A673 (cell line): Measurements from ENCODE around the gene ZNF700. TPM values are rescaled to one million over a fixed set of nuclear protein-coding genes. Genes with fewer than 3 reads are reported as not detected.
"Not testable (repeated sequence)": the region's sequence is repeated elsewhere in the genome, so short reads cannot be mapped to it uniquely, and the experiment has no call there.

Experiments
- Bru-seq: library from RNA; stranded (reverse); fragments of 400-500 nt; gene quantifications from one replicate; lab custom pipeline; 2021; lab: Mats Ljungman, UMichigan
- BruChase-seq, 2 experiments: library from RNA; stranded (reverse); fragments of 400-500 nt; gene quantifications; one replicate each; lab custom pipeline; 2021; lab: Mats Ljungman, UMichigan
- BruUV-seq: library from RNA; stranded (reverse); fragments of 400-500 nt; replicated peaks from 2 replicates; lab custom pipeline; 2021; lab: Mats Ljungman, UMichigan
- CTCF ChIA-PET: fragments of 300-600 bp; sonication (Branson Sonifier 250); formaldehyde crosslinking; loops from one replicate; lab custom pipeline; 2022; ENCODE audit warnings: antibody characterized with exemption; lab: Charles Lee
- POLR2A ChIA-PET: fragments of 300-600 bp; sonication (Branson Sonifier 250); formaldehyde crosslinking; loops from one replicate; lab custom pipeline; 2022; ENCODE audit warnings: antibody characterized with exemption; ENCODE audit not compliant: low non-redundant PET; lab: Charles Lee
- DNase-seq: peaks from one replicate; pipeline ENCODE4 v3.0.0-alpha.2; 2015; ENCODE audit warnings: low spot score
- H3K27ac ChIP-seq: fragments of 200-600 bp; sonication (generic); 2 replicates; pipeline ENCODE4 v1.5.1; 2016; ENCODE audit warnings: mixed run types, low read depth, mild to moderate bottlenecking, mixed read lengths, antibody characterized with exemption, low read length; ENCODE audit not compliant: poor library complexity, severe bottlenecking
- H3K27me3 ChIP-seq: fragments of 200-600 bp; sonication (generic); replicated peaks from 2 replicates; pipeline ENCODE4 v1.6.1; 2017; ENCODE audit warnings: mixed run types, low read depth, mild to moderate bottlenecking, mixed read lengths, antibody characterized with exemption, low read length; ENCODE audit not compliant: insufficient read depth, poor library complexity
- H3K36me3 ChIP-seq: fragments of 200-600 bp; sonication (generic); 2 replicates; pipeline ENCODE4 v1.6.1; 2016; ENCODE audit warnings: mixed run types, mild to moderate bottlenecking, mixed read lengths, antibody characterized with exemption, low read length; ENCODE audit not compliant: insufficient read depth, poor library complexity, severe bottlenecking
- H3K4me1 ChIP-seq: fragments of 200-600 bp; sonication (generic); 2 replicates; pipeline ENCODE4 v1.6.1; 2017; ENCODE audit warnings: mixed run types, mild to moderate bottlenecking, mixed read lengths, antibody characterized with exemption, low read length; ENCODE audit not compliant: insufficient read depth, poor library complexity, severe bottlenecking
- H3K4me3 ChIP-seq: fragments of 200-600 bp; sonication (generic); 2 replicates; pipeline ENCODE4 v1.5.1; 2016; ENCODE audit warnings: low read depth, mixed run types, mild to moderate bottlenecking, mixed read lengths, low read length; ENCODE audit not compliant: poor library complexity, severe bottlenecking
- H3K9me3 ChIP-seq: fragments of 200-600 bp; sonication (generic); 2 replicates; pipeline ENCODE4 v1.6.1; 2016; ENCODE audit warnings: mixed run types, low read depth, mild to moderate bottlenecking, mixed read lengths, antibody characterized with exemption, low read length; ENCODE audit not compliant: poor library complexity, severe bottlenecking
- EZH2 ChIP-seq: fragments of 200-600 bp; sonication (generic); IDR thresholded peaks from 2 replicates; pipeline ENCODE4 v1.6.1; 2017; ENCODE audit warnings: borderline replicate concordance, low read depth, mild to moderate bottlenecking, mixed read lengths, antibody characterized with exemption, low read length; ENCODE audit not compliant: poor library complexity, severe bottlenecking
- intact Hi-C: fragments of 100-400 bp; cut with micrococcal nuclease; formaldehyde crosslinking; loops from one replicate; pipeline ENCODE4 v1.10.0; 2022; ENCODE audit not compliant: unreplicated experiment
- long read RNA-seq: library from polyadenylated mRNA; stranded (forward); transcript quantifications from one replicate; pipeline ENCODE4 v2.0.0, GENCODE V29; 2022
- total RNA-seq: library from RNA; stranded (reverse); gene quantifications from 2 replicates; pipeline ENCODE4 v1.2.3, GENCODE V29; 2021
- TF ChIP-seq, protein P1 (sequence below): fragments of 300-800, 200-600 bp; sonication (generic); conservative IDR thresholded peaks from 2 replicates; pipeline ENCODE4 v1.5.1; 2017; ENCODE audit warnings: low read depth, mild to moderate bottlenecking, antibody characterized with exemption, low read length, moderate library complexity, mixed read lengths

ZNF700 gene
- total RNA-seq: 10.9 and 11.0 TPM in 2 replicates
- Bru-seq, nascent RNA: percentile 86 among the genes with signal in this experiment
- percentile 97 among the genes with signal in this experiment for BruChase-seq, experiment 1, labeled RNA remaining after a 2-hour chase
- percentile 89 among the genes with signal in this experiment for BruChase-seq, experiment 2, labeled RNA remaining after a 6-hour chase
- long read RNA-seq, partial matches to known transcripts: 0 of 5 reads
- long read RNA-seq, other reads (novel, unspliced or antisense): 0 of 5 reads

GRCh38 chr19:11924886-11925650, at the start of gene ZNF700:
TSS of gene ZNF700 (plus strand) at chr19:11925107. CDS start at chr19:11925211, 104 bp downstream.
- H3K4me3 ChIP-seq: peak within 1 kb of the TSS; percentile 82
- H3K27me3 ChIP-seq: no peaks in the 10 kb centered on the region
- no peaks in the 10 kb centered on the region for H3K4me1 ChIP-seq
- intact Hi-C loops: loop anchor here (2.0 kb wide), 2 partner anchors 64 to 216 kb away; partner anchors contain the start of gene ZNF20
- H3K9me3 ChIP-seq: peaks cover 4% of the 10 kb centered on the region
- ChIA-PET CTCF (interaction anchor here (0.5 to 1.8 kb wide), 4 partner anchors 63 to 224 kb away, joined by 3 to 16 read pairs (median 4); no protein-coding TSS in a partner anchor), POLR2A (interaction anchor here (0.5 kb wide), 2 partner anchors 218 to 226 kb away, joined by 5 to 6 read pairs; no protein-coding TSS in a partner anchor)
- peaks cover 12% of the 10 kb centered on the region for H3K36me3 ChIP-seq
- H3K27ac ChIP-seq: peak within 1 kb of the TSS; percentile 90
- no TSS peak for BruUV-seq
- peak; percentile 96 for DNase-seq
- TF ChIP-seq, protein P1, sequence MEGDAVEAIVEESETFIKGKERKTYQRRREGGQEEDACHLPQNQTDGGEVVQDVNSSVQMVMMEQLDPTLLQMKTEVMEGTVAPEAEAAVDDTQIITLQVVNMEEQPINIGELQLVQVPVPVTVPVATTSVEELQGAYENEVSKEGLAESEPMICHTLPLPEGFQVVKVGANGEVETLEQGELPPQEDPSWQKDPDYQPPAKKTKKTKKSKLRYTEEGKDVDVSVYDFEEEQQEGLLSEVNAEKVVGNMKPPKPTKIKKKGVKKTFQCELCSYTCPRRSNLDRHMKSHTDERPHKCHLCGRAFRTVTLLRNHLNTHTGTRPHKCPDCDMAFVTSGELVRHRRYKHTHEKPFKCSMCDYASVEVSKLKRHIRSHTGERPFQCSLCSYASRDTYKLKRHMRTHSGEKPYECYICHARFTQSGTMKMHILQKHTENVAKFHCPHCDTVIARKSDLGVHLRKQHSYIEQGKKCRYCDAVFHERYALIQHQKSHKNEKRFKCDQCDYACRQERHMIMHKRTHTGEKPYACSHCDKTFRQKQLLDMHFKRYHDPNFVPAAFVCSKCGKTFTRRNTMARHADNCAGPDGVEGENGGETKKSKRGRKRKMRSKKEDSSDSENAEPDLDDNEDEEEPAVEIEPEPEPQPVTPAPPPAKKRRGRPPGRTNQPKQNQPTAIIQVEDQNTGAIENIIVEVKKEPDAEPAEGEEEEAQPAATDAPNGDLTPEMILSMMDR: no peak
- no peak for TF ChIP-seq EZH2

DNA sequence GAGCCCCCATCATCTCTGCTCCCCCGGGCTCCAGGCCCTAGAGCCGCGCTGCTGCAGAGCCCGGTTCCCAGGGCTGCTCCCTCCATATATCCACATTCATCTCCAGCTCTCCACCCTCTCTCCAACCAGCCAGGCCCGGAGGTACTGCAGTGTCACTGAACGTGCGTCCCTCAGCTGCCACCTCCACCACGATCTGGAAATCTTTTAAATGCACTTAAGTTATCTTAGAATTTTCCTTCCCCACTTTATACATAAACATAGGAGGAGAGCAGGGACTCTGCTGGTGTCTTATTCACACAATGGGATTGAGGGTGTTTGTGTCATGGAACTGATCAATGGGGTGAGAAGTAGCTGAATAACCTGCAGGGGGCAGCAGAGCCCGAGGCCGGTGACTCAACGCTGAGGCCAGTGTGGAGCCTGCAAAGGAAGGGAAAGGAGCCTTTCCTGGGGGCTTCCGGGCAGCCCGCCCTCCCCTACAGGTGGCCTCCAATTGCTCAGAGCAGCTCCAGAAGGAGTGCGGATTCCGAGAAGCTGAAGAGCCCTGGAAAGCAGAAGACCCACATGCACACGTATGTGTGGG, 45.1 kb upstream of the ZNF700 start:
- BruUV-seq, H3K4me1 ChIP-seq, POLR2A ChIA-PET, H3K27ac ChIP-seq, H3K27me3 ChIP-seq, H3K4me3 ChIP-seq, H3K9me3 ChIP-seq, H3K36me3 ChIP-seq: not testable (repeated sequence)
- DNase-seq: peak; percentile 56
- TF ChIP-seq, protein P1: peak; percentile 50; the same call in 1 of the 2 replicates
- intact Hi-C loops: loop anchor here (2.0 to 10.0 kb wide), 2 partner anchors 109 to 765 kb away; no protein-coding TSS in a partner anchor
- CTCF ChIA-PET: interaction anchor here (0.5 to 1.0 kb wide), 3 partner anchors 109 to 1102 kb away, joined by 3 to 7 read pairs (median 3); no protein-coding TSS in a partner anchor

DNA sequence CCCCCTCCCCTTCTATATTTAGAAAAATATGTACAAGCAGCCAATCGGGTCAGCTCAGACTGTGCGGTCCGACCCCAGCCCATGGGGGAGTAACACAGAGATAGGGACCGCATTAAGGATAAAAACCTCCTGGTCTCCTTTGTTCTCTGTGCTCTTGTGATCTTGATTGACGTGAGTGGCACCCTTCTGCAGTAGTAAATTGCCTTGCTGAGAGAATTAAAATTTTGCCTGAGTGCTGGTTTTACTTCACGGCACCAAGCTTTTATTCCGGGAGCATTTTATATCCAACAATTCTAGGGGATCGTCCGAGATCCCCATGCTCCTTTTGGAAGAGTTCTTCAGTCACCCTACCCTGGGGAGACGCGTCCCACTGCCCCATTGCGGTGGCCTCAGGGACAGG, 44.3 kb upstream of the ZNF700 start:
- H3K27me3 ChIP-seq: peaks cover 4% of the 10 kb centered on the region
- no peaks in the 10 kb centered on the region for H3K4me1 ChIP-seq
- BruUV-seq: no TSS peak
- ChIA-PET POLR2A (interaction anchor here (0.6 kb wide), 1 partner anchor 866 kb away, joined by 3 read pairs; no protein-coding TSS in a partner anchor), CTCF (interaction anchor here (0.5 to 1.0 kb wide), 4 partner anchors 43 to 1101 kb away, joined by 3 to 10 read pairs (median 6); partner anchors contain the start of gene ZNF763)
- H3K36me3 ChIP-seq: no peaks in the 10 kb centered on the region
- H3K9me3 ChIP-seq: no peaks in the 10 kb centered on the region
- intact Hi-C loops: loop anchor here (2.0 to 10.0 kb wide), 2 partner anchors 108 to 764 kb away; no protein-coding TSS in a partner anchor
- no peak for DNase-seq
- no peak overlapping the region for H3K4me3 ChIP-seq
- TF ChIP-seq EZH2: no peak
- TF ChIP-seq, protein P1: no peak
- no peak overlapping the region for H3K27ac ChIP-seq
